DND-41 (cell line): ENCODE results near the gene NLRX1.

ENCODE experiments used
- ATAC-seq: fragments of 200-7000 bp; cut with Tn5 transposase; 3 replicates; pipeline ENCODE4 v1.9.1; 2021; ENCODE audit warnings: low read depth; ENCODE audit not compliant: insufficient read depth
- DNase-seq: peaks from one replicate; pipeline ENCODE4 v3.0.0-alpha.2; 2020
- H2AFZ ChIP-seq: 2 replicates; pipeline ENCODE4 v1.6.0; 2012; ENCODE audit warnings: low read depth, low read length
- H3K27ac ChIP-seq: 2 replicates; pipeline ENCODE4 v1.5.1; 2012; ENCODE audit warnings: low read length, inconsistent platforms
- H3K27me3 ChIP-seq: fragments of 200-600 bp; sonication (generic); 2 replicates; pipeline ENCODE4 v1.6.0; 2012; ENCODE audit warnings: low read length, mild to moderate bottlenecking, inconsistent platforms; ENCODE audit not compliant: insufficient read depth, poor library complexity
- H3K36me3 ChIP-seq: 2 replicates; pipeline ENCODE4 v1.5.1; 2012; ENCODE audit warnings: low read length, inconsistent platforms; ENCODE audit not compliant: insufficient read depth
- H3K4me1 ChIP-seq: 2 replicates; pipeline ENCODE4 v1.5.1; 2012; ENCODE audit warnings: mild to moderate bottlenecking, low read length; ENCODE audit not compliant: insufficient read depth
- H3K4me2 ChIP-seq: 2 replicates; pipeline ENCODE4 v1.6.0; 2012; ENCODE audit warnings: mild to moderate bottlenecking, moderate library complexity, low read length, inconsistent platforms; ENCODE audit not compliant: insufficient read depth
- H3K4me3 ChIP-seq, 2 experiments: fragments of 200-600 bp in 1 of 2; shearing (Covaris generic) in 1 of 2; 2 replicates each; pipeline ENCODE4 v1.5.1; 2012 to 2016; ENCODE audit warnings: inconsistent platforms in 2 of 2, low read length in 2 of 2, mild to moderate bottlenecking in 2 of 2, low read depth in 1 of 2, moderate library complexity in 1 of 2
- H3K79me2 ChIP-seq: 2 replicates; pipeline ENCODE4 v1.6.0; 2012; ENCODE audit warnings: low read length, inconsistent platforms; ENCODE audit not compliant: insufficient read depth
- H3K9ac ChIP-seq: 2 replicates; pipeline ENCODE4 v1.6.0; 2012; ENCODE audit warnings: low read depth, mild to moderate bottlenecking, inconsistent platforms, low read length, moderate library complexity
- H3K9me3 ChIP-seq: 2 replicates; pipeline ENCODE4 v1.5.1; 2012; ENCODE audit warnings: low read length, moderate library complexity, mild to moderate bottlenecking, inconsistent platforms; ENCODE audit not compliant: insufficient read depth, severe bottlenecking
- H4K20me1 ChIP-seq: 2 replicates; pipeline ENCODE4 v1.6.0; 2012; ENCODE audit warnings: low read length; ENCODE audit not compliant: insufficient read depth
- CTCF ChIP-seq: IDR thresholded peaks from 2 replicates; pipeline ENCODE4 v1.5.1; 2012; ENCODE audit warnings: borderline replicate concordance, low read length, moderate library complexity, mild to moderate bottlenecking; ENCODE audit not compliant: poor library complexity, severe bottlenecking; ENCODE audit errors: extremely low read depth
- EZH2 ChIP-seq: IDR thresholded peaks from 3 replicates; pipeline ENCODE4 v1.6.1; 2012; ENCODE audit warnings: borderline replicate concordance, low read depth, mild to moderate bottlenecking, moderate library complexity, low read length, inconsistent platforms; ENCODE audit not compliant: severe bottlenecking

Gene NLRX1

GRCh38 chr11:119172513-119172912 lies 4.0 kb downstream of the NLRX1 start:
- H3K27ac ChIP-seq: no peak overlapping the region
- H3K79me2 ChIP-seq: no peaks in the 10 kb centered on the region
- no peak overlapping the region for H3K4me2 ChIP-seq
- no peaks in the 10 kb centered on the region; the same call in 1 of the 2 replicates for H3K36me3 ChIP-seq
- DNase-seq (no peak), ATAC-seq (no peak)
- H3K9me3 ChIP-seq: no peaks in the 10 kb centered on the region
- no peaks in the 10 kb centered on the region for H3K27me3 ChIP-seq
- no peak overlapping the region for H2AFZ ChIP-seq
- H3K4me3 ChIP-seq: no peak overlapping the region
- no peak overlapping the region for H3K9ac ChIP-seq
- H4K20me1 ChIP-seq: no peaks in the 10 kb centered on the region
- no peak for TF ChIP-seq CTCF
- no peak for TF ChIP-seq EZH2
- H3K4me1 ChIP-seq: peaks cover 16% of the 10 kb centered on the region

GRCh38 chr11:119173453-119173852 lies 4.9 kb downstream of the NLRX1 start:
- Histone ChIP-seq H3K4me2 (no peak overlapping the region), H3K36me3 (no peaks in the 10 kb centered on the region; the same call in 1 of the 2 replicates), H3K4me1 (peaks cover 16% of the 10 kb centered on the region), H3K9me3 (no peaks in the 10 kb centered on the region), H2AFZ (no peak overlapping the region), H3K27me3 (no peaks in the 10 kb centered on the region), H3K79me2 (no peaks in the 10 kb centered on the region), H3K4me3 (no peak overlapping the region), H3K9ac (no peak overlapping the region), H4K20me1 (no peaks in the 10 kb centered on the region), H3K27ac (no peak overlapping the region)
- ATAC-seq: no peak
- TF ChIP-seq CTCF (no peak), EZH2 (no peak)
- DNase-seq: no peak

GRCh38 chr11:119175493-119176077 lies 7.1 kb downstream of the NLRX1 start:
- H3K27me3 ChIP-seq: no peaks in the 10 kb centered on the region
- no peaks in the 10 kb centered on the region for H3K79me2 ChIP-seq
- H3K4me2 ChIP-seq: no peak overlapping the region
- H3K27ac ChIP-seq: no peak overlapping the region
- ATAC-seq: no peak
- peaks cover 4% of the 10 kb centered on the region for H3K36me3 ChIP-seq
- TF ChIP-seq EZH2 (no peak), CTCF (no peak)
- DNase-seq: no peak
- no peak overlapping the region for H3K9ac ChIP-seq
- H3K4me1 ChIP-seq: peaks cover 5% of the 10 kb centered on the region; the same call in 1 of the 2 replicates
- H3K9me3 ChIP-seq: no peaks in the 10 kb centered on the region
- H4K20me1 ChIP-seq: no peaks in the 10 kb centered on the region
- no peak overlapping the region for H3K4me3 ChIP-seq
- no peak overlapping the region for H2AFZ ChIP-seq
